Measurements from ENCODE around the gene BABAM2. TPM values are rescaled to one million over a fixed set of nuclear protein-coding genes. Genes with fewer than 3 reads are reported as not detected.

Gene BABAM2
- total RNA-seq, 4 donors from 2014 or later, result 35.0 to 70.5 (median 51.5) TPM

DNA sequence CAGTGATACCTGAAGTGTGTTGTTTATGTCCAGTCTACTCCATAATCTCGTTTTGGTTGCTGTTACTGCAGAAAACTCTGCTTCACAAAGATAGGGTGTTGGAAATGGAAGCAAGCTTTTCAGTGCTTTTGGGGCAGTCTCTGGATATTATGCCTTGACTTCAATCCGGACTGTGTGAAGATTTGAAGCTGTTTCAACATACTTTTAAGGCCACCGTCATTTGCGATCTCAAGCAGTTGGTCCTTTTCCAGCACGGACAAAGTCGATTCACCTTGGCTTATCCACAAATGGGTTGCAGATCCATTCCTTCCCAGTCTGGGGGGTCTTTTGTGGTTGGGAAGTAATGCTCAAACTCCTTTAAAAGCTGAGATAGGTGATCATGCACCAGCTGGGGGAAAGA is 20.8 kb upstream of the BABAM2 start:
- no peaks in the 10 kb centered on the region for H3K36me3 ChIP-seq
- TF ChIP-seq, protein P1, sequence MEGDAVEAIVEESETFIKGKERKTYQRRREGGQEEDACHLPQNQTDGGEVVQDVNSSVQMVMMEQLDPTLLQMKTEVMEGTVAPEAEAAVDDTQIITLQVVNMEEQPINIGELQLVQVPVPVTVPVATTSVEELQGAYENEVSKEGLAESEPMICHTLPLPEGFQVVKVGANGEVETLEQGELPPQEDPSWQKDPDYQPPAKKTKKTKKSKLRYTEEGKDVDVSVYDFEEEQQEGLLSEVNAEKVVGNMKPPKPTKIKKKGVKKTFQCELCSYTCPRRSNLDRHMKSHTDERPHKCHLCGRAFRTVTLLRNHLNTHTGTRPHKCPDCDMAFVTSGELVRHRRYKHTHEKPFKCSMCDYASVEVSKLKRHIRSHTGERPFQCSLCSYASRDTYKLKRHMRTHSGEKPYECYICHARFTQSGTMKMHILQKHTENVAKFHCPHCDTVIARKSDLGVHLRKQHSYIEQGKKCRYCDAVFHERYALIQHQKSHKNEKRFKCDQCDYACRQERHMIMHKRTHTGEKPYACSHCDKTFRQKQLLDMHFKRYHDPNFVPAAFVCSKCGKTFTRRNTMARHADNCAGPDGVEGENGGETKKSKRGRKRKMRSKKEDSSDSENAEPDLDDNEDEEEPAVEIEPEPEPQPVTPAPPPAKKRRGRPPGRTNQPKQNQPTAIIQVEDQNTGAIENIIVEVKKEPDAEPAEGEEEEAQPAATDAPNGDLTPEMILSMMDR (IDR thresholded peaks at IDR 0.05), result no peak
- no peak for TF ChIP-seq POLR2A (IDR thresholded peaks at IDR 0.05)
- H3K27me3 ChIP-seq, result no peaks in the 10 kb centered on the region
- DNase-seq, result no peak
- H3K27ac ChIP-seq, result no peak overlapping the region
- no peaks in the 10 kb centered on the region for H3K9me3 ChIP-seq
- no peak overlapping the region for H3K4me3 ChIP-seq
- no peaks in the 10 kb centered on the region for H3K4me1 ChIP-seq

DNA sequence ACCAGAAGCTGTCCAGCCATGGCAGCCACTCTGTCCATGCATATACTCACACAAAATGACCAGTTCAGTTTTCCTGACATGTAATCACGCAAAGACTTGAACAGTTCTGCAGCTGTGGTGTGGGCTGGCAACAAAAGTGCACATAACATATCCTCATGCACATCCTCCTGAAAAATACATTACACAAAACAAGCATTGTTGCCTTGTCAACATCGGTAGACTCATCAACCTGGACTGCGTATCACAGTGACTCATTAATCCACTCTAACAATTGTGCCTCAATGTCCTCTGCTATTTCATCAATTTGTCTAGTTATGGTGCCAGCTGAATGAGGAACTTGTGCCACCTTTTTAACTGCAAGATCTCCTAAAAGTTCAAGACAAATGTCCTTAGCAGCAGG is 19.8 kb upstream of the BABAM2 start:
- no peaks in the 10 kb centered on the region for H3K9me3 ChIP-seq
- TF ChIP-seq, protein P1 (IDR thresholded peaks at IDR 0.05), result no peak
- no peak for TF ChIP-seq POLR2A (IDR thresholded peaks at IDR 0.05)
- H3K27ac ChIP-seq, result no peak overlapping the region
- no peaks in the 10 kb centered on the region for H3K36me3 ChIP-seq
- no peak for DNase-seq
- no peaks in the 10 kb centered on the region for H3K27me3 ChIP-seq
- no peaks in the 10 kb centered on the region for H3K4me1 ChIP-seq
- H3K4me3 ChIP-seq, result no peak overlapping the region

DNA sequence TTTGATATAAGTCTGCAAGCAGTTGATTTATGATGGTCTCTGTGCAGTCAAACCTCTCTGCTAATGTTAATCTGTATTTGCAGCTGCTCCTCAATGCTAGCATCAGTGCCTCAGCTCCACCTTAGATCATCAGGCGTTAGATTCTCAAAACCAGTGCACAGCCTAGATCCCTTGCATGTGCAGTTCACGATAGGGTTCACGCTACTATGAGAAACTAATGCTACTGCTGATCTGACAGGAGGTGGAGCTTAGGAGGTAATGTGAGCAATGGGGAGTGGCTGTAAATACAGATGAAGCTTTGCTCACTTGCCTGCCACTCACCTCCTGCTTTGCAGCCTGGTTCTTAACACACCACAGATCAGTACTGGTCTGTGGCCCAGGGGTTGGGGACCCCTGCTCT is 18.7 kb upstream of the BABAM2 start:
- no peak overlapping the region for H3K27ac ChIP-seq
- no peaks in the 10 kb centered on the region for H3K36me3 ChIP-seq
- no peak for DNase-seq
- H3K4me3 ChIP-seq, result no peak overlapping the region
- no peaks in the 10 kb centered on the region for H3K27me3 ChIP-seq
- no peaks in the 10 kb centered on the region for H3K4me1 ChIP-seq
- no peaks in the 10 kb centered on the region for H3K9me3 ChIP-seq
- no peak for TF ChIP-seq POLR2A (IDR thresholded peaks at IDR 0.05)
- TF ChIP-seq, protein P1 (IDR thresholded peaks at IDR 0.05), result no peak

DNA sequence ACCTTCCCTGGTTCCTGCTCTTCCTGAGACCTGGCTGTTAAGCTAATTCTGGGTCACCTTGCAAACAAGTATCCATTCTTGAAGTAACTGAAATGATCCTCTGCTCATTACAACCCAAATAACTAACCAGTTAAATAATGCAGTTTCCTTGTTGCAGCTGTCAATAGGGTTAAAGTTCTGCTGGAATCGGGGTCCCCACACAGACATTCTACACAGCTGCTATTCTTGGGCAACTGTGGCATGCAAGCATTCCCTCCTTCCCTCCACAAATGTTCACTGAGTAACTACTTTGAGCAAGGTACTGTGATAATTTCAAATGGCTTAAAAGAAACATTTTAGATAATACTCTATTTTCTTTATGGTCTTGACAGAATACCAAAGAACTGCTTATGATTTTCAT is 17.4 kb upstream of the BABAM2 start:
- DNase-seq, result no peak
- H3K36me3 ChIP-seq, result no peaks in the 10 kb centered on the region

DNA sequence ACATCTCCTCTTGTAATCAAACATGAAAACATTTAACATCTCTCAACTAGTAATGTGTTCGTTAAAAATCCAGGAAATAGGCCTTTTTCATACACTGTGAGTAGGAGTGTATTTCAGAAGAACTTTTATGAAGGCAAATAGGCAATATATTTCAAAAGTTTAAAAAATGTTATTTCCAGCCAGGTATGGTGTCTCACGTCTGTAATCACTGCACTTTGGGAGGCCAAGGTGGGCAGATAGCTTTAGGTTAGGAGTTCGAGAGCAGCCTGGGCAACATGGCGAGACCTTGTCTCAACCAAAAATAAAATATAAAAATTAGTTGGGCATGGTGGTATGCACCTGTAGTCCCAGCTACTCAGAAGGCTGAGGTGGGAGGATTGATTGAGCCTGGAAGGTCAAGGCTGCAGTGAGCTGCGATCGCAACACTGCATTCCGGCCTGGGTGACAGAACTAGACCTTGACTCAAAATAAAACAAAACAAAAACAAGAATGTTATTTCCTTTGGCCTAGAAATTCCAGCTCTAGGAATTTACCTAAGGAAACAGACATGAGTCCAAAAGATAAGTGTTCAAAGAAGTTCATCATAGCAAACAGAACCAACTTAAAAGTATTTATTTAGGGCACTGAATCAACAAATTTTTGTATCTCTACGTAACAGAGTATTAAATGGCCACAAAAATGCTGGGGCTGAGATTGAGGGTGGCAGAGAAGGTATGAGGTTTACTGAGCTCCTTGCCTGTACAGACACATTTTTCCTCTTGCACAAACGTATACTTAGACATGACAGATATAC is 15.2 kb upstream of the BABAM2 start:
- H3K27me3 ChIP-seq, result no peaks in the 10 kb centered on the region
- no peaks in the 10 kb centered on the region for H3K9me3 ChIP-seq
- DNase-seq, result no peak
- peaks cover 0 to 3% (median 0%) of the 10 kb centered on the region in 4 donors for H3K4me1 ChIP-seq
- no peaks in the 10 kb centered on the region for H3K36me3 ChIP-seq
- no peak overlapping the region for H3K4me3 ChIP-seq
- H3K27ac ChIP-seq, result no peak overlapping the region
- TF ChIP-seq, protein P1 (IDR thresholded peaks at IDR 0.05), result no peak
- no peak for TF ChIP-seq POLR2A (IDR thresholded peaks at IDR 0.05)

More for the DNA sequence above, 17.4 kb upstream of the BABAM2 start:
- H3K27ac ChIP-seq, result no peak overlapping the region
- no peaks in the 10 kb centered on the region for H3K4me1 ChIP-seq
- H3K9me3 ChIP-seq, result no peaks in the 10 kb centered on the region
- no peak overlapping the region for H3K4me3 ChIP-seq
- H3K27me3 ChIP-seq, result no peaks in the 10 kb centered on the region
- TF ChIP-seq, protein P1 (IDR thresholded peaks at IDR 0.05), result no peak
- no peak for TF ChIP-seq POLR2A (IDR thresholded peaks at IDR 0.05)

All from Peyer's patch (tissue), 4 donors.